GM12878 (cell line): ENCODE measurements around the gene ASPDH. TPM values are rescaled to one million over a fixed set of nuclear protein-coding genes. Genes with fewer than 3 reads are reported as not detected.

Experiments
- ATAC-seq: fragments of 200-7000 bp; cut with Tn5 transposase; 3 replicates; pipeline ENCODE4 v1.9.1; 2020; ENCODE audit warnings: mild to moderate bottlenecking, moderate library complexity
- BruUV-seq: library from RNA; stranded (reverse); fragments of 400-500 nt; replicated peaks from 2 replicates; lab custom pipeline; 2021; lab: Mats Ljungman, UMichigan
- CTCF ChIA-PET: fragments of 300-600 bp; sonication (Branson Sonifier 250); formaldehyde crosslinking; extraction: SDS; loops from one replicate; lab custom pipeline; 2021; ENCODE audit warnings: inconsistent platforms; lab: Yijun Ruan, JAX
- POLR2A ChIA-PET: fragments of 350-600 bp; formaldehyde crosslinking; extraction: SDS; loops from one replicate; lab custom pipeline; 2021; ENCODE audit warnings: inconsistent platforms; lab: Charles Lee
- RAD21 ChIA-PET: fragments of 300-600 bp; sonication (Branson Sonifier 250); formaldehyde crosslinking; loops from one replicate; lab custom pipeline; 2023; ENCODE audit warnings: antibody characterized with exemption; ENCODE audit not compliant: unreplicated experiment; lab: Charles Lee
- SMC1A ChIA-PET: fragments of 300-600 bp; sonication (Branson Sonifier 250); formaldehyde crosslinking; loops from one replicate; lab custom pipeline; 2023; ENCODE audit not compliant: unreplicated experiment, uncharacterized antibody; lab: Charles Lee
- DNase-seq: peaks from one replicate; pipeline ENCODE4 v3.0.0-alpha.2; 2011; ENCODE audit warnings: low read depth, low spot score
- FAIRE-seq: peaks from 3 replicates; lab custom pipeline; 2011; peaks lifted over from hg19 to GRCh38; lab: Jason Lieb, UNC
- H2AFZ ChIP-seq: 2 replicates; pipeline ENCODE4 v1.6.0; 2011; ENCODE audit warnings: low read depth, low read length, control low read depth; ENCODE audit not compliant: control insufficient read depth
- H3K27ac ChIP-seq: 2 replicates; pipeline ENCODE4 v1.5.1; 2011; ENCODE audit warnings: control low read depth; ENCODE audit not compliant: control insufficient read depth, insufficient read depth
- H3K27me3 ChIP-seq, 2 experiments: replicated peaks in 1 of 2; 2 replicates each; pipeline versions ENCODE4 v1.6.0 to v1.6.1; 2011; ENCODE audit warnings: low read length in 1 of 2; ENCODE audit not compliant: control insufficient read depth in 2 of 2, insufficient read depth in 2 of 2
- H3K36me3 ChIP-seq, 2 experiments: 2 replicates each; pipeline ENCODE4 v1.5.1; 2011; ENCODE audit warnings: low read length in 1 of 2; ENCODE audit not compliant: control insufficient read depth in 2 of 2, insufficient read depth in 2 of 2
- H3K4me1 ChIP-seq: 2 replicates; pipeline ENCODE4 v1.6.1; 2011; ENCODE audit warnings: mild to moderate bottlenecking, low read length, moderate library complexity, mixed read lengths; ENCODE audit not compliant: control insufficient read depth, insufficient read depth
- H3K4me2 ChIP-seq: 2 replicates; pipeline ENCODE4 v1.6.0; 2011; ENCODE audit warnings: control low read depth; ENCODE audit not compliant: control insufficient read depth, insufficient read depth
- H3K4me3 ChIP-seq: fragments of 200-600 bp; sonication (generic); 2 replicates; pipeline ENCODE4 v1.5.1; 2016
- H3K79me2 ChIP-seq: 2 replicates; pipeline ENCODE4 v1.6.0; 2011; ENCODE audit warnings: low read length; ENCODE audit not compliant: control insufficient read depth, insufficient read depth
- H3K9ac ChIP-seq: 2 replicates; pipeline ENCODE4 v1.8.0; 2011; ENCODE audit warnings: low read length, control low read depth, mixed read lengths; ENCODE audit not compliant: control insufficient read depth, insufficient read depth
- H3K9me3 ChIP-seq: replicated peaks from 3 replicates; pipeline ENCODE4 v1.5.1; 2011; ENCODE audit warnings: mild to moderate bottlenecking, low read length; ENCODE audit not compliant: control insufficient read depth, insufficient read depth
- H4K20me1 ChIP-seq: 2 replicates; pipeline ENCODE4 v1.6.0; 2011; ENCODE audit not compliant: control insufficient read depth, insufficient read depth
- ASH2L ChIP-seq: fragments of 300-600, 200-600 bp; sonication (generic); IDR thresholded peaks from 2 replicates; pipeline ENCODE4 v1.6.1; 2017; ENCODE audit warnings: low read depth, mild to moderate bottlenecking, borderline replicate concordance
- BMI1 ChIP-seq: fragments of 450-650 bp; IDR thresholded peaks from 2 replicates; pipeline ENCODE4 v1.6.1; 2016; ENCODE audit warnings: mild to moderate bottlenecking, moderate library complexity, borderline replicate concordance
- CBX3 ChIP-seq: fragments of 200-600 bp; sonication (generic); IDR thresholded peaks from 2 replicates; pipeline ENCODE4 v1.6.1; 2016; ENCODE audit warnings: low read depth, borderline replicate concordance
- EGR1 ChIP-seq, 2 experiments: IDR thresholded peaks; 1 replicate in 1 of 2; 2 replicates in 1 of 2; pipeline ENCODE4 v1.6.1; 2011 to 2012; ENCODE audit warnings: low read depth in 2 of 2, low read length in 2 of 2, borderline replicate concordance in 1 of 2, mild to moderate bottlenecking in 1 of 2, moderate library complexity in 1 of 2
- ESRRA ChIP-seq: IDR thresholded peaks from 2 replicates; pipeline ENCODE4 v1.6.1; 2012; ENCODE audit warnings: mild to moderate bottlenecking, low read length, improper control_type of control experiment
- HDAC2 ChIP-seq: fragments of 200-600 bp; sonication (generic); IDR thresholded peaks from 2 replicates; pipeline ENCODE4 v1.6.1; 2017
- IKZF2 ChIP-seq, 2 experiments: fragments of 450-650 bp; IDR thresholded peaks; 2 replicates each; pipeline ENCODE4 v1.6.1; 2017; ENCODE audit warnings: mild to moderate bottlenecking in 2 of 2, moderate library complexity in 2 of 2
- MXI1 ChIP-seq: fragments of 150-350 bp; IDR thresholded peaks from 2 replicates; pipeline ENCODE4 v1.6.1; 2011; ENCODE audit warnings: low read depth, mild to moderate bottlenecking, inconsistent platforms, low read length, improper control_type of control experiment
- PKNOX1 ChIP-seq: fragments of 450-650 bp; IDR thresholded peaks from 2 replicates; pipeline ENCODE4 v1.6.1; 2016; ENCODE audit warnings: mild to moderate bottlenecking
- PML ChIP-seq: IDR thresholded peaks from 2 replicates; pipeline ENCODE4 v1.6.1; 2012; ENCODE audit warnings: low read length, inconsistent platforms
- POU2F2 ChIP-seq: IDR thresholded peaks from 3 replicates; pipeline ENCODE4 v1.6.1; 2011; ENCODE audit warnings: low read depth, mild to moderate bottlenecking, low read length, borderline replicate concordance
- RAD51 ChIP-seq: fragments of 450-650 bp; IDR thresholded peaks from 2 replicates; pipeline ENCODE4 v1.6.1; 2016; ENCODE audit warnings: moderate library complexity, mild to moderate bottlenecking, inconsistent platforms
- RFX5 ChIP-seq: IDR thresholded peaks from 2 replicates; pipeline ENCODE4 v1.6.1; 2011; ENCODE audit warnings: low read depth, low read length, improper control_type of control experiment
- SIN3A ChIP-seq: IDR thresholded peaks from 2 replicates; pipeline ENCODE4 v1.6.1; 2012; ENCODE audit warnings: low read depth, low read length, improper control_type of control experiment
- SREBF2 ChIP-seq: IDR thresholded peaks from 2 replicates; pipeline ENCODE4 v1.6.1; 2012; ENCODE audit warnings: mild to moderate bottlenecking, low read length
- TARDBP ChIP-seq: IDR thresholded peaks from 2 replicates; pipeline ENCODE4 v1.6.1; 2016; ENCODE audit warnings: borderline replicate concordance
- TCF12 ChIP-seq: IDR thresholded peaks from 2 replicates; pipeline ENCODE4 v1.6.1; 2011; ENCODE audit warnings: low read depth, mild to moderate bottlenecking, low read length
- YY1 ChIP-seq: IDR thresholded peaks from 2 replicates; pipeline ENCODE4 v1.6.1; 2011; ENCODE audit warnings: low read depth, mild to moderate bottlenecking, low read length
- ZZZ3 ChIP-seq: IDR thresholded peaks from 2 replicates; pipeline ENCODE4 v1.6.1; 2011; ENCODE audit warnings: low read depth; ENCODE audit not compliant: control insufficient read depth, insufficient read length
- WGBS: methylation state at CpG from one replicate; pipeline ENCODE4 v1.1.6; 2016; ENCODE audit warnings: low lambda C conversion rate; ENCODE audit not compliant: insufficient replicate concordance, insufficient coverage; ENCODE audit errors: missing lambda C conversion rate; 5-methylcytosine and 5-hydroxymethylcytosine counted together
- in situ Hi-C: fragments of 300-500 bp; cut with MboI; formaldehyde crosslinking; loops from 9 replicates; pipeline ENCODE4 v1.14.3; 2018; ENCODE audit warnings: mixed read lengths
- intact Hi-C: fragments of 100-400 bp; cut with micrococcal nuclease; formaldehyde crosslinking; loops from one replicate; pipeline ENCODE4 v1.14.2; 2022; ENCODE audit not compliant: unreplicated experiment
- polyA plus RNA-seq, 11 experiments: library from polyadenylated mRNA; depleted of rRNA in 4 of 11; unstranded in 6 of 11; stranded (reverse) in 5 of 11; fragments of >200 nt; fragmentation: Nextera tagmentation in 4 of 11; fragmentation: Illumina TruSeq in 1 of 11; extraction: Ambion mirVana in 4 of 11; extraction: Trizol in 1 of 11; gene quantifications; 1 replicate in 1 of 11; 2 replicates in 10 of 11; pipeline versions ENCODE4 v1.2.1 to v1.2.3, GENCODE V29; 2011 to 2016; ENCODE audit warnings: inconsistent platforms in 2 of 11, missing spikeins in 2 of 11, low read depth in 1 of 11
- total RNA-seq, 4 experiments: library from RNA; depleted of rRNA in 3 of 4; stranded (reverse); fragments of >200 nt in 3 of 4; fragmentation: Illumina TruSeq in 1 of 4; extraction: Trizol in 1 of 4; gene quantifications; 2 replicates each; pipeline versions ENCODE4 v1.2.1 to v1.2.3, GENCODE V29; 2013 to 2021
- TF ChIP-seq, protein P1 (sequence below): fragments of 450-650 bp; IDR thresholded peaks from 2 replicates; pipeline ENCODE4 v1.6.1; 2014; ENCODE audit warnings: mild to moderate bottlenecking

ASPDH gene
- total and polyA plus RNA-seq, 10 of the 15 experiments (the other 5 are each of a cell fraction or from before 2014, with no cell fraction given) = not detected

DNA sequence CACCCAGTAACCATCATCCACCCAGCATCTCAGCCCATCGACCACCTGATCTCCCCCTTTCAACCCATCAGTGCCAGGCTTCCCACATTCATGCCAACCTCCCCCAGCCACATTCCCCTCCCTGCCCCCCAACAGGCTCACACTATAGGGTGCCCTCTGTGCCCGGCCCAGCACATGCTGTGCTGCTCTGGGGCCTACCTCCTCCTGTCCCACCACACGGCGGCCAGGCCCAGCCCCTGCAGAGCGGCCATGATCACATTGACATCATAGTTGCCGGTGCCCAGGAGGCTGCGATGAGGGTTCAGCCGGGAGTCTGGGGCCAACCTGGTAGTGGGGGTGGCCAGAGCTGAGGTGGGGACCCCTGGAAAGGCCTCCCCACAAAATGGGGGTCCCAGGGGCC lies 6.3 kb downstream of the ASPDH start:
- Histone ChIP-seq H3K4me1 (peaks cover 3% of the 10 kb centered on the region; the same call in 1 of the 2 replicates), H3K27ac (no peak overlapping the region), H2AFZ (no peak overlapping the region), H4K20me1 (no peaks in the 10 kb centered on the region), H3K4me3 (no peak overlapping the region), H3K36me3 (no peaks in the 10 kb centered on the region), H3K4me2 (no peak overlapping the region), H3K27me3 (no peaks in the 10 kb centered on the region), H3K9me3 (no peaks in the 10 kb centered on the region), H3K9ac (no peak overlapping the region), H3K79me2 (no peaks in the 10 kb centered on the region)
- 81% methylated on average over 8 of the region's 8 CpGs for WGBS
- FAIRE-seq (no peak), ATAC-seq (no peak), DNase-seq (no peak)
- in situ Hi-C loops (no loop called here), intact Hi-C loops (no loop called here)
- ChIA-PET SMC1A (no interaction called here), POLR2A (no interaction called here), RAD21 (no interaction called here), CTCF (no interaction called here)
- no TSS peak for BruUV-seq
- TF ChIP-seq ESRRA (no peak), MXI1 (no peak), ZZZ3 (no peak), RAD51 (no peak), PKNOX1 (no peak), TCF12 (no peak), ASH2L (no peak), EGR1 (IDR thresholded peaks at IDR 0.05; ENCODE audit: borderline replicate concordance in 1 of 2, low read depth in 2 of 2, low read length in 2 of 2) (no peak), POU2F2 (no peak), TARDBP (no peak), BMI1 (no peak), CBX3 (no peak), SREBF2 (no peak), YY1 (no peak), SIN3A (no peak), RFX5 (no peak), PML (no peak), IKZF2 (IDR thresholded peaks at IDR 0.05) (no peak), HDAC2 (no peak)
- TF ChIP-seq, protein P1, sequence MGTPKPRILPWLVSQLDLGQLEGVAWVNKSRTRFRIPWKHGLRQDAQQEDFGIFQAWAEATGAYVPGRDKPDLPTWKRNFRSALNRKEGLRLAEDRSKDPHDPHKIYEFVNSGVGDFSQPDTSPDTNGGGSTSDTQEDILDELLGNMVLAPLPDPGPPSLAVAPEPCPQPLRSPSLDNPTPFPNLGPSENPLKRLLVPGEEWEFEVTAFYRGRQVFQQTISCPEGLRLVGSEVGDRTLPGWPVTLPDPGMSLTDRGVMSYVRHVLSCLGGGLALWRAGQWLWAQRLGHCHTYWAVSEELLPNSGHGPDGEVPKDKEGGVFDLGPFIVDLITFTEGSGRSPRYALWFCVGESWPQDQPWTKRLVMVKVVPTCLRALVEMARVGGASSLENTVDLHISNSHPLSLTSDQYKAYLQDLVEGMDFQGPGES = no peak
